MM.1S (cell line): Measurements from ENCODE around the gene SNU13.

ENCODE experiments used
- CTCF ChIP-seq: fragments of 300-600 bp; sonication (generic); IDR thresholded peaks from 2 replicates; pipeline ENCODE4 v1.5.1; 2016; ENCODE audit warnings: antibody characterized with exemption, low read length, mixed read lengths
- EZH2 ChIP-seq: fragments of 300-600 bp; sonication (generic); optimal IDR thresholded peaks from 2 replicates; pipeline ENCODE3; 2017; ENCODE audit warnings: low read depth, mild to moderate bottlenecking, antibody characterized with exemption, low read length, mixed read lengths

GRCh38 chr22:41690476-41690875 lies 1.8 kb upstream of the SNU13 start:
- TF ChIP-seq EZH2 (no peak), CTCF (no peak)
